GM12878 (cell line): ENCODE data around the gene ANXA11. TPM values are rescaled to one million over a fixed set of nuclear protein-coding genes. Genes with fewer than 3 reads are reported as not detected.
"Not testable (repeated sequence)": the region's sequence is repeated elsewhere in the genome, so short reads cannot be mapped to it uniquely, and the experiment has no call there.

Experiments
- ATAC-seq: fragments of 200-7000 bp; cut with Tn5 transposase; 3 replicates; pipeline ENCODE4 v1.9.1; 2020; ENCODE audit warnings: mild to moderate bottlenecking, moderate library complexity
- BruUV-seq: library from RNA; stranded (reverse); fragments of 400-500 nt; replicated peaks from 2 replicates; lab custom pipeline; 2021; lab: Mats Ljungman, UMichigan
- CTCF ChIA-PET: fragments of 300-600 bp; sonication (Branson Sonifier 250); formaldehyde crosslinking; extraction: SDS; loops from one replicate; lab custom pipeline; 2021; ENCODE audit warnings: inconsistent platforms; lab: Yijun Ruan, JAX
- POLR2A ChIA-PET: fragments of 350-600 bp; formaldehyde crosslinking; extraction: SDS; loops from one replicate; lab custom pipeline; 2021; ENCODE audit warnings: inconsistent platforms; lab: Charles Lee
- RAD21 ChIA-PET: fragments of 300-600 bp; sonication (Branson Sonifier 250); formaldehyde crosslinking; loops from one replicate; lab custom pipeline; 2023; ENCODE audit warnings: antibody characterized with exemption; ENCODE audit not compliant: unreplicated experiment; lab: Charles Lee
- SMC1A ChIA-PET: fragments of 300-600 bp; sonication (Branson Sonifier 250); formaldehyde crosslinking; loops from one replicate; lab custom pipeline; 2023; ENCODE audit not compliant: unreplicated experiment, uncharacterized antibody; lab: Charles Lee
- DNase-seq: peaks from one replicate; pipeline ENCODE4 v3.0.0-alpha.2; 2011; ENCODE audit warnings: low read depth, low spot score
- FAIRE-seq: peaks from 3 replicates; lab custom pipeline; 2011; peaks lifted over from hg19 to GRCh38; lab: Jason Lieb, UNC
- H2AFZ ChIP-seq: 2 replicates; pipeline ENCODE4 v1.6.0; 2011; ENCODE audit warnings: low read depth, low read length, control low read depth; ENCODE audit not compliant: control insufficient read depth
- H3K27ac ChIP-seq: 2 replicates; pipeline ENCODE4 v1.5.1; 2011; ENCODE audit warnings: control low read depth; ENCODE audit not compliant: control insufficient read depth, insufficient read depth
- H3K27me3 ChIP-seq, 2 experiments: replicated peaks in 1 of 2; 2 replicates each; pipeline versions ENCODE4 v1.6.0 to v1.6.1; 2011; ENCODE audit warnings: low read length in 1 of 2; ENCODE audit not compliant: control insufficient read depth in 2 of 2, insufficient read depth in 2 of 2
- H3K36me3 ChIP-seq, 2 experiments: 2 replicates each; pipeline ENCODE4 v1.5.1; 2011; ENCODE audit warnings: low read length in 1 of 2; ENCODE audit not compliant: control insufficient read depth in 2 of 2, insufficient read depth in 2 of 2
- H3K4me1 ChIP-seq: 2 replicates; pipeline ENCODE4 v1.6.1; 2011; ENCODE audit warnings: mild to moderate bottlenecking, low read length, moderate library complexity, mixed read lengths; ENCODE audit not compliant: control insufficient read depth, insufficient read depth
- H3K4me2 ChIP-seq: 2 replicates; pipeline ENCODE4 v1.6.0; 2011; ENCODE audit warnings: control low read depth; ENCODE audit not compliant: control insufficient read depth, insufficient read depth
- H3K4me3 ChIP-seq: fragments of 200-600 bp; sonication (generic); 2 replicates; pipeline ENCODE4 v1.5.1; 2016
- H3K79me2 ChIP-seq: 2 replicates; pipeline ENCODE4 v1.6.0; 2011; ENCODE audit warnings: low read length; ENCODE audit not compliant: control insufficient read depth, insufficient read depth
- H3K9ac ChIP-seq: 2 replicates; pipeline ENCODE4 v1.8.0; 2011; ENCODE audit warnings: low read length, control low read depth, mixed read lengths; ENCODE audit not compliant: control insufficient read depth, insufficient read depth
- H3K9me3 ChIP-seq: replicated peaks from 3 replicates; pipeline ENCODE4 v1.5.1; 2011; ENCODE audit warnings: mild to moderate bottlenecking, low read length; ENCODE audit not compliant: control insufficient read depth, insufficient read depth
- H4K20me1 ChIP-seq: 2 replicates; pipeline ENCODE4 v1.6.0; 2011; ENCODE audit not compliant: control insufficient read depth, insufficient read depth
- BCL11A ChIP-seq: IDR thresholded peaks from 2 replicates; pipeline ENCODE4 v1.6.1; 2011; ENCODE audit warnings: low read depth, low read length
- CREM ChIP-seq: IDR thresholded peaks from 2 replicates; pipeline ENCODE4 v1.6.1; 2014; ENCODE audit warnings: antibody characterized with exemption, low read depth
- POLR2A ChIP-seq: IDR thresholded peaks from 2 replicates; pipeline ENCODE4 v1.6.1; 2011; ENCODE audit warnings: low read depth, mild to moderate bottlenecking, low read length
- WGBS: methylation state at CpG from one replicate; pipeline ENCODE4 v1.1.6; 2016; ENCODE audit warnings: low lambda C conversion rate; ENCODE audit not compliant: insufficient replicate concordance, insufficient coverage; ENCODE audit errors: missing lambda C conversion rate; 5-methylcytosine and 5-hydroxymethylcytosine counted together
- in situ Hi-C: fragments of 300-500 bp; cut with MboI; formaldehyde crosslinking; loops from 9 replicates; pipeline ENCODE4 v1.14.3; 2018; ENCODE audit warnings: mixed read lengths
- intact Hi-C: fragments of 100-400 bp; cut with micrococcal nuclease; formaldehyde crosslinking; loops from one replicate; pipeline ENCODE4 v1.14.2; 2022; ENCODE audit not compliant: unreplicated experiment
- polyA plus RNA-seq, 11 experiments: library from polyadenylated mRNA; depleted of rRNA in 4 of 11; unstranded in 6 of 11; stranded (reverse) in 5 of 11; fragments of >200 nt; fragmentation: Nextera tagmentation in 4 of 11; fragmentation: Illumina TruSeq in 1 of 11; extraction: Ambion mirVana in 4 of 11; extraction: Trizol in 1 of 11; gene quantifications; 1 replicate in 1 of 11; 2 replicates in 10 of 11; pipeline versions ENCODE4 v1.2.1 to v1.2.3, GENCODE V29; 2011 to 2016; ENCODE audit warnings: inconsistent platforms in 2 of 11, missing spikeins in 2 of 11, low read depth in 1 of 11
- total RNA-seq, 4 experiments: library from RNA; depleted of rRNA in 3 of 4; stranded (reverse); fragments of >200 nt in 3 of 4; fragmentation: Illumina TruSeq in 1 of 4; extraction: Trizol in 1 of 4; gene quantifications; 2 replicates each; pipeline versions ENCODE4 v1.2.1 to v1.2.3, GENCODE V29; 2013 to 2021

ANXA11 gene
- total and polyA plus RNA-seq, 10 of the 15 experiments (the other 5 are each of a cell fraction or from before 2014, with no cell fraction given) = 25.0 to 129 (median 72.2) TPM

GRCh38 chr10:80145406-80146308 is 59.7 kb downstream of the ANXA11 start:
- ATAC-seq, H3K4me3 ChIP-seq, DNase-seq, in situ Hi-C loops, H3K9ac ChIP-seq, intact Hi-C loops, H3K4me2 ChIP-seq, H3K36me3 ChIP-seq, H3K27ac ChIP-seq, H3K9me3 ChIP-seq, H3K27me3 ChIP-seq, H3K79me2 ChIP-seq, FAIRE-seq, H3K4me1 ChIP-seq, H2AFZ ChIP-seq, H4K20me1 ChIP-seq, BruUV-seq: not testable (repeated sequence)
- ChIA-PET POLR2A (interaction anchor here (0.7 kb wide), 1 partner anchor 69 kb away, joined by 3 read pairs; no protein-coding TSS in a partner anchor), CTCF (interaction anchor here (0.8 to 7.0 kb wide), 6 partner anchors 58 to 106 kb away, joined by 3 to 97 read pairs (median 3); no protein-coding TSS in a partner anchor), RAD21 (interaction anchor here (0.7 to 3.1 kb wide), 7 partner anchors 15 to 276 kb away, joined by 3 to 82 read pairs (median 4); no protein-coding TSS in a partner anchor), SMC1A (interaction anchor here (1.1 to 3.1 kb wide), 3 partner anchors 74 to 77 kb away, joined by 4 to 77 read pairs (median 7); no protein-coding TSS in a partner anchor)
- 72% methylated on average over 11 of the region's 11 CpGs for WGBS
- TF ChIP-seq POLR2A = 0 out of 2 replicates have a peak, but pooled peaks have one; percentile 24

- Histone ChIP-seq H3K4me2 (0 out of 2 replicates have a peak overlapping the region, but pooled peaks have one; percentile 66), H3K36me3 (no peaks in the 10 kb centered on the region), H4K20me1 (no peaks in the 10 kb centered on the region), H3K27ac (no peak overlapping the region), H2AFZ (no peak overlapping the region), H3K9ac (no peak overlapping the region), H3K27me3 (no peaks in the 10 kb centered on the region; a peak in 1 of 4 replicates), H3K4me1 (peaks cover 7% of the 10 kb centered on the region), H3K9me3 (no peaks in the 10 kb centered on the region), H3K79me2 (no peaks in the 10 kb centered on the region), H3K4me3 (no peak overlapping the region)
- ChIA-PET SMC1A (interaction anchor here (1.1 to 3.1 kb wide), 7 partner anchors 9 to 79 kb away, joined by 3 to 77 read pairs (median 6); no protein-coding TSS in a partner anchor), POLR2A (interaction anchor here (0.6 to 0.8 kb wide), 3 partner anchors 53 to 76 kb away, joined by 3 to 5 read pairs (median 3); no protein-coding TSS in a partner anchor), RAD21 (interaction anchor here (0.7 to 3.1 kb wide), 11 partner anchors 11 to 277 kb away, joined by 3 to 82 read pairs (median 5); no protein-coding TSS in a partner anchor), CTCF (interaction anchor here (0.8 to 7.0 kb wide), 18 partner anchors 9 to 142 kb away, joined by 3 to 97 read pairs (median 7); no protein-coding TSS in a partner anchor)
- DNase-seq = no peak
- no TSS peak for BruUV-seq
- ATAC-seq = peak; percentile 52
- 8% methylated on average over 12 of the region's 12 CpGs for WGBS
- TF ChIP-seq BCL11A = no peak
- TF ChIP-seq CREM = no peak
- 0 out of 2 replicates have a peak, but pooled peaks have one; percentile 4 for TF ChIP-seq POLR2A
- intact Hi-C loops = no loop called here
- in situ Hi-C loops = no loop called here
- no peak for FAIRE-seq
These were observed 60.6 kb downstream of the ANXA11 start for GRCh38 chr10:80144696-80145131.
